ENCODE data around the gene PROX1. TPM values are rescaled to one million over a fixed set of nuclear protein-coding genes. Genes with fewer than 3 reads are reported as not detected.

PROX1 gene
- total and polyA plus RNA-seq, 9 of the 15 experiments (the other 6 are each of a cell fraction or from before 2014, with no cell fraction given) = 0.14 to 0.22 TPM; not detected in 7

DNA sequence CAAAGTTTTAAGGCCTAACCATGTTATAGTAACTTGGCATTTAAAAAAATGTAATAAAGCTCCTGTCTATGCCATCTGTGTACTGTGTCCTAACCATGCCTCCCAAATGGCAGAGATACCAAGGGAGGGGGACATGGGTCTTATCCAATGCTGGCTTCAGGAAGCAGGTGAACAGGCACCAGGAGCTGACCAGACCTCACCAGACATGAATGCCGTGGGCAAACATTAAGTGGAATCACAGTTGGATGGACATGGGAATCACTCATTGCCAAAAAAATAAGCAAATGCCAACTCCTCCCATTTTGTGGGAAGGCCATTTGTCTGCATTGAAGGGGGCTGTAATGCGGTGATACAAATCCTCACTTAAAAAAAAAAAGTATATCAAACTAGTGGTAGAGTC, 22.9 kb downstream of the PROX1 start:
- DNase-seq (ENCODE audit: extremely low read depth in 1 of 4, low spot score in 3 of 4) (no peak), FAIRE-seq (no peak), ATAC-seq (no peak)
- H4K20me1 ChIP-seq (replicated peaks; ENCODE audit: control insufficient read depth, insufficient read depth, low read length) = no peaks in the 10 kb centered on the region
- no peaks in the 10 kb centered on the region for H3K79me2 ChIP-seq (ENCODE audit: control insufficient read depth, insufficient read depth, low read length)
- H3K4me2 ChIP-seq (ENCODE audit: insufficient read depth, low read length) = no peak overlapping the region
- intact Hi-C loops (cut with micrococcal nuclease) (no loop called here), in situ Hi-C loops (cut with MboI) (no loop called here)
- H3K36me3 ChIP-seq (ENCODE audit: control insufficient read depth, insufficient read depth, low read length) = no peaks in the 10 kb centered on the region
- no peaks in the 10 kb centered on the region for H3K4me1 ChIP-seq (replicated peaks in 1 of 2; ENCODE audit: control insufficient read depth in 2 of 2, insufficient read depth in 2 of 2, low read length in 2 of 2)
- peaks cover 8 to 20% of the 10 kb centered on the region in 2 experiments for H3K27me3 ChIP-seq (ENCODE audit: control insufficient read depth in 2 of 2, insufficient read depth in 2 of 2, low read length in 2 of 2)
- no peaks in the 10 kb centered on the region for H3K9me3 ChIP-seq (replicated peaks; ENCODE audit: control insufficient read depth, insufficient read depth, low read depth, low read length)
- H3K27ac ChIP-seq (ENCODE audit: extremely low read depth, low read depth, low read length) = no peak overlapping the region
- H3K4me3 ChIP-seq = no peak overlapping the region
- H3K9ac ChIP-seq (ENCODE audit: insufficient read depth in 1 of 2, low read depth in 2 of 2, low read length in 2 of 2) = no peak overlapping the region
- TF ChIP-seq YBX1 (IDR thresholded peaks at IDR 0.05) (no peak), E2F8 (IDR thresholded peaks at IDR 0.05; ENCODE audit: low read depth, partially characterized antibody) (no peak)
- no peak overlapping the region for H2AFZ ChIP-seq (ENCODE audit: low read depth, low read length)
- CTCF ChIA-PET (ENCODE audit: low intra/inter-chr PET ratio) = no interaction called here
- POLR2A ChIA-PET = interaction anchor here (1.2 to 1.9 kb wide), 2 partner anchors 8 to 11 kb away, joined by 3 to 5 read pairs; no protein-coding TSS in a partner anchor
- WGBS (ENCODE audit: insufficient coverage, low coverage, missing lambda C conversion rate) = 0% methylated on average over 2 of the region's 2 CpGs
- no peaks in the 10 kb centered on the region for H3K9me1 ChIP-seq (ENCODE audit: control insufficient read depth, insufficient read depth, low read length)
- BruUV-seq (replicated peaks) = no TSS peak

- Histone ChIP-seq H3K36me3 (ENCODE audit: control insufficient read depth, insufficient read depth, low read length) (no peaks in the 10 kb centered on the region), H3K9me1 (ENCODE audit: control insufficient read depth, insufficient read depth, low read length) (no peaks in the 10 kb centered on the region), H3K4me2 (ENCODE audit: insufficient read depth, low read length) (no peak overlapping the region), H3K4me1 (replicated peaks in 1 of 2; ENCODE audit: control insufficient read depth in 2 of 2, insufficient read depth in 2 of 2, low read length in 2 of 2) (no peaks in the 10 kb centered on the region), H3K9ac (ENCODE audit: insufficient read depth in 1 of 2, low read depth in 2 of 2, low read length in 2 of 2) (no peak overlapping the region), H4K20me1 (replicated peaks; ENCODE audit: control insufficient read depth, insufficient read depth, low read length) (no peaks in the 10 kb centered on the region), H3K27ac (ENCODE audit: extremely low read depth, low read depth, low read length) (no peak overlapping the region), H3K27me3 (ENCODE audit: control insufficient read depth in 2 of 2, insufficient read depth in 2 of 2, low read length in 2 of 2) (peaks cover 8 to 21% of the 10 kb centered on the region in 2 experiments), H3K9me3 (replicated peaks; ENCODE audit: control insufficient read depth, insufficient read depth, low read depth, low read length) (no peaks in the 10 kb centered on the region), H3K79me2 (ENCODE audit: control insufficient read depth, insufficient read depth, low read length) (no peaks in the 10 kb centered on the region), H3K4me3 (no peak overlapping the region), H2AFZ (ENCODE audit: low read depth, low read length) (no peak overlapping the region)
- BruUV-seq (replicated peaks) = no TSS peak
- 0% methylated on average over 2 of the region's 2 CpGs for WGBS (ENCODE audit: insufficient coverage, low coverage, missing lambda C conversion rate)
- TF ChIP-seq XRCC3 (IDR thresholded peaks at IDR 0.05) = no peak
- DNase-seq (ENCODE audit: extremely low read depth in 1 of 4, low spot score in 3 of 4) (no peak), ATAC-seq (no peak), FAIRE-seq (no peak)
- in situ Hi-C loops (cut with MboI) (no loop called here), intact Hi-C loops (cut with micrococcal nuclease) (no loop called here)
- ChIA-PET POLR2A (interaction anchor here (1.9 kb wide), 1 partner anchor 10 kb away, joined by 5 read pairs; no protein-coding TSS in a partner anchor), CTCF (ENCODE audit: low intra/inter-chr PET ratio) (no interaction called here)
Observed at GRCh38 chr1:214012418-214012817, 24.6 kb downstream of the PROX1 start.

Data from K562 (cell line).